GM12878 (cell line): ENCODE data around the gene NPS. TPM values are rescaled to one million over a fixed set of nuclear protein-coding genes. Genes with fewer than 3 reads are reported as not detected.

ENCODE experiments used
- ATAC-seq: fragments of 200-7000 bp; cut with Tn5 transposase; 3 replicates; pipeline ENCODE4 v1.9.1; 2020; ENCODE audit warnings: mild to moderate bottlenecking, moderate library complexity
- BruUV-seq: library from RNA; stranded (reverse); fragments of 400-500 nt; replicated peaks from 2 replicates; lab custom pipeline; 2021; lab: Mats Ljungman, UMichigan
- CTCF ChIA-PET: fragments of 300-600 bp; sonication (Branson Sonifier 250); formaldehyde crosslinking; extraction: SDS; loops from one replicate; lab custom pipeline; 2021; ENCODE audit warnings: inconsistent platforms; lab: Yijun Ruan, JAX
- POLR2A ChIA-PET: fragments of 350-600 bp; formaldehyde crosslinking; extraction: SDS; loops from one replicate; lab custom pipeline; 2021; ENCODE audit warnings: inconsistent platforms; lab: Charles Lee
- RAD21 ChIA-PET: fragments of 300-600 bp; sonication (Branson Sonifier 250); formaldehyde crosslinking; loops from one replicate; lab custom pipeline; 2023; ENCODE audit warnings: antibody characterized with exemption; ENCODE audit not compliant: unreplicated experiment; lab: Charles Lee
- SMC1A ChIA-PET: fragments of 300-600 bp; sonication (Branson Sonifier 250); formaldehyde crosslinking; loops from one replicate; lab custom pipeline; 2023; ENCODE audit not compliant: unreplicated experiment, uncharacterized antibody; lab: Charles Lee
- DNase-seq: peaks from one replicate; pipeline ENCODE4 v3.0.0-alpha.2; 2011; ENCODE audit warnings: low read depth, low spot score
- FAIRE-seq: peaks from 3 replicates; lab custom pipeline; 2011; peaks lifted over from hg19 to GRCh38; lab: Jason Lieb, UNC
- H2AFZ ChIP-seq: 2 replicates; pipeline ENCODE4 v1.6.0; 2011; ENCODE audit warnings: low read depth, low read length, control low read depth; ENCODE audit not compliant: control insufficient read depth
- H3K27ac ChIP-seq: 2 replicates; pipeline ENCODE4 v1.5.1; 2011; ENCODE audit warnings: control low read depth; ENCODE audit not compliant: control insufficient read depth, insufficient read depth
- H3K27me3 ChIP-seq, 2 experiments: replicated peaks in 1 of 2; 2 replicates each; pipeline versions ENCODE4 v1.6.0 to v1.6.1; 2011; ENCODE audit warnings: low read length in 1 of 2; ENCODE audit not compliant: control insufficient read depth in 2 of 2, insufficient read depth in 2 of 2
- H3K36me3 ChIP-seq, 2 experiments: 2 replicates each; pipeline ENCODE4 v1.5.1; 2011; ENCODE audit warnings: low read length in 1 of 2; ENCODE audit not compliant: control insufficient read depth in 2 of 2, insufficient read depth in 2 of 2
- H3K4me1 ChIP-seq: 2 replicates; pipeline ENCODE4 v1.6.1; 2011; ENCODE audit warnings: mild to moderate bottlenecking, low read length, moderate library complexity, mixed read lengths; ENCODE audit not compliant: control insufficient read depth, insufficient read depth
- H3K4me2 ChIP-seq: 2 replicates; pipeline ENCODE4 v1.6.0; 2011; ENCODE audit warnings: control low read depth; ENCODE audit not compliant: control insufficient read depth, insufficient read depth
- H3K4me3 ChIP-seq: fragments of 200-600 bp; sonication (generic); 2 replicates; pipeline ENCODE4 v1.5.1; 2016
- H3K79me2 ChIP-seq: 2 replicates; pipeline ENCODE4 v1.6.0; 2011; ENCODE audit warnings: low read length; ENCODE audit not compliant: control insufficient read depth, insufficient read depth
- H3K9ac ChIP-seq: 2 replicates; pipeline ENCODE4 v1.8.0; 2011; ENCODE audit warnings: low read length, control low read depth, mixed read lengths; ENCODE audit not compliant: control insufficient read depth, insufficient read depth
- H3K9me3 ChIP-seq: replicated peaks from 3 replicates; pipeline ENCODE4 v1.5.1; 2011; ENCODE audit warnings: mild to moderate bottlenecking, low read length; ENCODE audit not compliant: control insufficient read depth, insufficient read depth
- H4K20me1 ChIP-seq: 2 replicates; pipeline ENCODE4 v1.6.0; 2011; ENCODE audit not compliant: control insufficient read depth, insufficient read depth
- CBX3 ChIP-seq: fragments of 200-600 bp; sonication (generic); IDR thresholded peaks from 2 replicates; pipeline ENCODE4 v1.6.1; 2016; ENCODE audit warnings: low read depth, borderline replicate concordance
- IRF4 ChIP-seq: IDR thresholded peaks from 2 replicates; pipeline ENCODE4 v1.6.1; 2011; ENCODE audit warnings: low read depth, low read length
- NR2C2 ChIP-seq: IDR thresholded peaks from 2 replicates; pipeline ENCODE4 v1.6.1; 2011; ENCODE audit warnings: borderline replicate concordance, low read depth; ENCODE audit not compliant: control insufficient read depth, insufficient read length
- POLR2AphosphoS5 ChIP-seq: IDR thresholded peaks from 2 replicates; pipeline ENCODE4 v1.6.1; 2011; ENCODE audit warnings: mild to moderate bottlenecking, low read length, inconsistent platforms
- RAD21 ChIP-seq: IDR thresholded peaks from 2 replicates; pipeline ENCODE4 v1.6.1; 2011; ENCODE audit warnings: mild to moderate bottlenecking, low read depth, low read length, moderate library complexity; ENCODE audit not compliant: insufficient read depth
- SREBF2 ChIP-seq: IDR thresholded peaks from 2 replicates; pipeline ENCODE4 v1.6.1; 2012; ENCODE audit warnings: mild to moderate bottlenecking, low read length
- SUZ12 ChIP-seq: fragments of 200-600 bp; sonication (generic); IDR thresholded peaks from one replicate; pipeline ENCODE4 v1.6.1; 2018; ENCODE audit warnings: antibody characterized with exemption, mild to moderate bottlenecking; ENCODE audit not compliant: unreplicated experiment
- WGBS: methylation state at CpG from one replicate; pipeline ENCODE4 v1.1.6; 2016; ENCODE audit warnings: low lambda C conversion rate; ENCODE audit not compliant: insufficient replicate concordance, insufficient coverage; ENCODE audit errors: missing lambda C conversion rate; 5-methylcytosine and 5-hydroxymethylcytosine counted together
- in situ Hi-C: fragments of 300-500 bp; cut with MboI; formaldehyde crosslinking; loops from 9 replicates; pipeline ENCODE4 v1.14.3; 2018; ENCODE audit warnings: mixed read lengths
- intact Hi-C: fragments of 100-400 bp; cut with micrococcal nuclease; formaldehyde crosslinking; loops from one replicate; pipeline ENCODE4 v1.14.2; 2022; ENCODE audit not compliant: unreplicated experiment
- polyA plus RNA-seq, 11 experiments: library from polyadenylated mRNA; depleted of rRNA in 4 of 11; unstranded in 6 of 11; stranded (reverse) in 5 of 11; fragments of >200 nt; fragmentation: Nextera tagmentation in 4 of 11; fragmentation: Illumina TruSeq in 1 of 11; extraction: Ambion mirVana in 4 of 11; extraction: Trizol in 1 of 11; gene quantifications; 1 replicate in 1 of 11; 2 replicates in 10 of 11; pipeline versions ENCODE4 v1.2.1 to v1.2.3, GENCODE V29; 2011 to 2016; ENCODE audit warnings: inconsistent platforms in 2 of 11, missing spikeins in 2 of 11, low read depth in 1 of 11
- total RNA-seq, 4 experiments: library from RNA; depleted of rRNA in 3 of 4; stranded (reverse); fragments of >200 nt in 3 of 4; fragmentation: Illumina TruSeq in 1 of 4; extraction: Trizol in 1 of 4; gene quantifications; 2 replicates each; pipeline versions ENCODE4 v1.2.1 to v1.2.3, GENCODE V29; 2013 to 2021
- TF ChIP-seq, protein P1 (sequence below): fragments of 450-650 bp; IDR thresholded peaks from 2 replicates; pipeline ENCODE4 v1.6.1; 2016; ENCODE audit warnings: mild to moderate bottlenecking, moderate library complexity, borderline replicate concordance
- TF ChIP-seq, protein P2 (sequence below): IDR thresholded peaks from 2 replicates; pipeline ENCODE4 v1.6.1; 2011; ENCODE audit warnings: borderline replicate concordance, low read depth, mild to moderate bottlenecking, moderate library complexity, mixed read lengths, low read length; ENCODE audit not compliant: insufficient read depth; ENCODE audit errors: extremely low read length
- TF ChIP-seq, protein P3 (sequence below): IDR thresholded peaks from 2 replicates; pipeline ENCODE4 v1.6.1; 2012; ENCODE audit warnings: low read length, inconsistent platforms

NPS gene
- total and polyA plus RNA-seq, 10 of the 15 experiments (the other 5 are each of a cell fraction or from before 2014, with no cell fraction given), result not detected

DNA sequence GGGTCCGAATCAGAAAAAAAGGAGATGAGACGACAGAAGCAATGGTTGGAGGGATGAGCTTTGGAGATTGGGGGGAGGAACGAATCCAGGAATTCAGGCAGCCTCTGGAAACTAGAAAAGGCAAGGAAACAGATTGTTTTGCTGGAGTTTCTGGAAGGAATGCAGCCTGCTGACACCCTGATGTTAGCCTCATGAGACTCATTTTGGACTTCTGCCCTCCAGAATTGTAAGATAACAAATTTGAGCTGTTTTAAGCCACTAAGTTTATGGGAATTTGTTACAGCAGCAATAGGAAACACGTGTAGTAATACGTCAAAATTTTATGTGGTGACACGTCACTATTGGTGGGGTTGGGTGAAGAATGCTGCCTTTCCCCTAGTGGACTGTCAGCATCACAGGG lies 25.6 kb upstream of the NPS start:
- Histone ChIP-seq H2AFZ (no peak overlapping the region), H3K27me3 (no peaks in the 10 kb centered on the region), H3K27ac (no peak overlapping the region), H3K79me2 (no peaks in the 10 kb centered on the region), H3K4me1 (no peaks in the 10 kb centered on the region), H3K4me3 (no peak overlapping the region), H4K20me1 (no peaks in the 10 kb centered on the region), H3K4me2 (no peak overlapping the region), H3K36me3 (no peaks in the 10 kb centered on the region), H3K9ac (no peak overlapping the region), H3K9me3 (no peaks in the 10 kb centered on the region)
- 18% methylated on average over 6 of the region's 6 CpGs for WGBS
- ChIA-PET SMC1A (no interaction called here), RAD21 (no interaction called here), CTCF (no interaction called here), POLR2A (no interaction called here)
- in situ Hi-C loops, result no loop called here
- no peak for ATAC-seq
- no peak for DNase-seq
- no peak for TF ChIP-seq CBX3
- no peak for TF ChIP-seq NR2C2
- TF ChIP-seq SREBF2, result no peak
- TF ChIP-seq SUZ12, result no peak
- no peak for TF ChIP-seq RAD21
- no peak for TF ChIP-seq POLR2AphosphoS5
- TF ChIP-seq, protein P1, sequence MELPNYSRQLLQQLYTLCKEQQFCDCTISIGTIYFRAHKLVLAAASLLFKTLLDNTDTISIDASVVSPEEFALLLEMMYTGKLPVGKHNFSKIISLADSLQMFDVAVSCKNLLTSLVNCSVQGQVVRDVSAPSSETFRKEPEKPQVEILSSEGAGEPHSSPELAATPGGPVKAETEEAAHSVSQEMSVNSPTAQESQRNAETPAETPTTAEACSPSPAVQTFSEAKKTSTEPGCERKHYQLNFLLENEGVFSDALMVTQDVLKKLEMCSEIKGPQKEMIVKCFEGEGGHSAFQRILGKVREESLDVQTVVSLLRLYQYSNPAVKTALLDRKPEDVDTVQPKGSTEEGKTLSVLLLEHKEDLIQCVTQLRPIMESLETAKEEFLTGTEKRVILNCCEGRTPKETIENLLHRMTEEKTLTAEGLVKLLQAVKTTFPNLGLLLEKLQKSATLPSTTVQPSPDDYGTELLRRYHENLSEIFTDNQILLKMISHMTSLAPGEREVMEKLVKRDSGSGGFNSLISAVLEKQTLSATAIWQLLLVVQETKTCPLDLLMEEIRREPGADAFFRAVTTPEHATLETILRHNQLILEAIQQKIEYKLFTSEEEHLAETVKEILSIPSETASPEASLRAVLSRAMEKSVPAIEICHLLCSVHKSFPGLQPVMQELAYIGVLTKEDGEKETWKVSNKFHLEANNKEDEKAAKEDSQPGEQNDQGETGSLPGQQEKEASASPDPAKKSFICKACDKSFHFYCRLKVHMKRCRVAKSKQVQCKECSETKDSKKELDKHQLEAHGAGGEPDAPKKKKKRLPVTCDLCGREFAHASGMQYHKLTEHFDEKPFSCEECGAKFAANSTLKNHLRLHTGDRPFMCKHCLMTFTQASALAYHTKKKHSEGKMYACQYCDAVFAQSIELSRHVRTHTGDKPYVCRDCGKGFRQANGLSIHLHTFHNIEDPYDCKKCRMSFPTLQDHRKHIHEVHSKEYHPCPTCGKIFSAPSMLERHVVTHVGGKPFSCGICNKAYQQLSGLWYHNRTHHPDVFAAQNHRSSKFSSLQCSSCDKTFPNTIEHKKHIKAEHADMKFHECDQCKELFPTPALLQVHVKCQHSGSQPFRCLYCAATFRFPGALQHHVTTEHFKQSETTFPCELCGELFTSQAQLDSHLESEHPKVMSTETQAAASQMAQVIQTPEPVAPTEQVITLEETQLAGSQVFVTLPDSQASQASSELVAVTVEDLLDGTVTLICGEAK, result no peak
- TF ChIP-seq IRF4, result no peak
- TF ChIP-seq, protein P2, sequence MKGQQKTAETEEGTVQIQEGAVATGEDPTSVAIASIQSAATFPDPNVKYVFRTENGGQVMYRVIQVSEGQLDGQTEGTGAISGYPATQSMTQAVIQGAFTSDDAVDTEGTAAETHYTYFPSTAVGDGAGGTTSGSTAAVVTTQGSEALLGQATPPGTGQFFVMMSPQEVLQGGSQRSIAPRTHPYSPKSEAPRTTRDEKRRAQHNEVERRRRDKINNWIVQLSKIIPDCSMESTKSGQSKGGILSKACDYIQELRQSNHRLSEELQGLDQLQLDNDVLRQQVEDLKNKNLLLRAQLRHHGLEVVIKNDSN, result no peak
- TF ChIP-seq, protein P3, sequence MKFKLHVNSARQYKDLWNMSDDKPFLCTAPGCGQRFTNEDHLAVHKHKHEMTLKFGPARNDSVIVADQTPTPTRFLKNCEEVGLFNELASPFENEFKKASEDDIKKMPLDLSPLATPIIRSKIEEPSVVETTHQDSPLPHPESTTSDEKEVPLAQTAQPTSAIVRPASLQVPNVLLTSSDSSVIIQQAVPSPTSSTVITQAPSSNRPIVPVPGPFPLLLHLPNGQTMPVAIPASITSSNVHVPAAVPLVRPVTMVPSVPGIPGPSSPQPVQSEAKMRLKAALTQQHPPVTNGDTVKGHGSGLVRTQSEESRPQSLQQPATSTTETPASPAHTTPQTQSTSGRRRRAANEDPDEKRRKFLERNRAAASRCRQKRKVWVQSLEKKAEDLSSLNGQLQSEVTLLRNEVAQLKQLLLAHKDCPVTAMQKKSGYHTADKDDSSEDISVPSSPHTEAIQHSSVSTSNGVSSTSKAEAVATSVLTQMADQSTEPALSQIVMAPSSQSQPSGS, result no peak
- intact Hi-C loops, result no loop called here
- BruUV-seq, result no TSS peak
- no peak for FAIRE-seq
